Caki2 (cell line): ENCODE measurements around the gene SAC3D1. TPM values are rescaled to one million over a fixed set of nuclear protein-coding genes. Genes with fewer than 3 reads are reported as not detected.

Source experiments
- DNase-seq: peaks from one replicate; pipeline ENCODE4 v3.0.0-alpha.2; 2015; ENCODE audit warnings: low read depth
- in situ Hi-C: cut with HindIII; loops from 2 replicates; pipeline ENCODE4 v1.10.0; 2016; ENCODE audit warnings: low sequenced_read_pairs, low pct_unique_long_range_greater_than_20kb, mixed read lengths
- total RNA-seq: library from RNA; depleted of rRNA; stranded (reverse); fragments of >200 nt; shearing (Covaris generic); gene quantifications from 2 replicates; pipeline ENCODE4 v1.2.3, GENCODE V29; 2014; ENCODE audit warnings: low replicate concordance

Gene SAC3D1
- total RNA-seq, 1 experiment from 2014 or later, result 72.7 TPM

DNA sequence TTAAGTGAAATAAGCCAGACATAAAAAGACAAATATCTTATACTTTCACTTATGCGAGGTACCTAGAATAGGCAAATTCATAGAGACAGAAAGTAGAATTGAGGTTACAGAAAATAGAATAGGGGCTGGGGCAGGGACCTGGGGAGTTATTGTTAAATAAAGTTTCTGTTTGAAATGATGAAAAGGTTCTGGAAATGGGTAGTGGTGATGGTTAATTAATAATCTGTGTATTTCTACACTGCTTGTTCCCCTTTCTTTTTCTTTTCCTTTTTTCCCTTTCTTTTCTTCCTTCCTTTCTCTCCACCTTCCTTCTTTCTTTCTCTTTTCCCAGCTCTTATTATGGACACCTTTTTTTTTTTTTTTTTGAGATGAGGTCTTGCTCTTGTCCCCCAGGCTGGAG, 14.5 kb downstream of the SAC3D1 start:
- DNase-seq, result no peak
- in situ Hi-C loops, result no loop called here

DNA sequence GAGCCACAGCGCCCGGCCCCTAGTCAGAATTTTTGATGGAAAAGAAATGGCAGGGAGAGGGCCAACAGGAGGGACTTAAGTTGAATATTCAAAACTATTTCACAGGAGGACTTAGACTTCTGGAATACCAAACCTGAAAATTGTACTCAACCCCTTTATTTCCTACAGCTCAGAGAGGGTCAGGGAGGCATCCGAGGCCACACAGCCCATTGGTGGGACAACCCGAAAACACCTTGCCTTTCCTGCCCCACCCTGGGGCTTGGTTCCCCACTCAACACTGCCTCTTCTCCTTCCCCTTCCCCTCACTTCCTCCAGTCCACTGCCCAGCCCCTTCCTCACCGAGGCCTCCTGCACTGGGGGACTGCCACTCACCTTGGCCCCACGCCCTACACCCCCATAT, 16.0 kb downstream of the SAC3D1 start:
- in situ Hi-C loops, result no loop called here
- no peak for DNase-seq

DNA sequence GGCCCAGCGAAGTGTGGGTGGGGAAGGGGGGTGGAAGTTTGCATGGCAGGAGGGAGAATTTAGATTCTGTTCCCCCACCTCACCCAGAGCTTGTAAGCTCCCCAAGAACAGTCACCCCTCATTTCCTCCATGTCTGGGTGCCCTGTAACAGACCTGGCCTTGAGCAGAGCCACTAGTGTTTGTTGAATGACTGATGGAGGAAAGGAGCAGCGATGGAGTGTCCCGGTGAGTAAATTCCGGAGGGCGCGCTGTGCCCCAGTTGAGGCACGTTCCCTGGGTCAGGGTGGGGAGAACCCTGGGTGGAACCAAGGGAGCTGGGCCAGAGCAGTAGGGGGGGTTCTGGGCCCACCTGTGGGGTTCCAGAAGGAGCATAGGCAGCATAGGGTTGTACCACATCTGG, 16.5 kb downstream of the SAC3D1 start:
- DNase-seq, result no peak
- in situ Hi-C loops, result no loop called here

DNA sequence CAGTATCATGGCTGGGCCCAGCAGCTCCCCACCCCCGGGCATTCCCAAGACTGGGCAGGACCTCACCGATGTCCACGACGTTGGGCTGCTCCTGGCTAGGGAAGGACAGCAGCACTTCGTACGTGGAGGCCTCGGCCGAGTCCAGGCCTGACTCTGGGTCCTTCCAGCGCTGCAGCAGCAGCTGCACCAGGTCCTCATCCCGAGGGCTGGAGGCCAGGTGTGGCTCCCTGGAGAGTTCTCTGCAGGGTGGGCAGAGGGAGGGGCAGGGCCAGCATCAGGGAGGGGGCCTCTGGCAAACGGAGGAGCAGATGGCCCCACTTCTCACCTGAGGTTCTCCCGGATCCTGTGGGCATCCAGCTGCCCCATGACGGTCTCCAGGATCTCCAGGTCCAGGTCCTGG, 17.0 kb downstream of the SAC3D1 start:
- in situ Hi-C loops, result no loop called here
- DNase-seq, result no peak

DNA sequence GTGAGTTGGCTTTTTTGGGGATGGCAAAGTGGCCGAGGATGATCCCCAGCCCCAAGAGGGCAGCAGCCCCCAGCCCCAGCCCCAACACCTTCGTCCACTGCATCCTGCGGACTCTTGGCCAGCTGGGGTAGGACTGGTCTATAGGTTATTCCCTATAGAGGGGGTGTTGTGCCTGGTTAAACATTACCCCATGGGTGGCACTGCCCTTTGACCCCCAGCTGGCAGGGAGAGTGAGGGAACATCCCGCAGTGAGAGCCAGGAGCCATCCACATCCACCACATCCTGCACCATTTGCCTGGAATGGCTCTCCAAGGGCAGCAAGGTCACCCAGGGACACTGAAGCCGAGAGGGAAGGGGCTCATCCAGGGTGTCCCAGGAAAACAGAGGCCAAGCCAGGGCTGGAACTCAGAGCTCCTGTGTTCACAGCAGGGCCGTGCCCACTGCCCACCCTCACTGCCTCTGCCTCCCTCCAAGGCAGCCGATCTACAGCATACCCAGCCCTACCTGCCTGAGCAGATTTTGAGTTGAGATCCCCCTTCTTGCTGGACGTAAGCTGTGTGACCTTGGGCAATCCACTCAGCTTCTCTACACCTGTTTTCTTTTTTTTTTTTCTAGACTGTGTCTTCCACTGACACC, 17.5 kb downstream of the SAC3D1 start, which contains the start of gene NAALADL1:
Gene NAALADL1, minus strand, starts transcription at position 135 of the 636 bp plus-strand sequence. Its CDS starts 32 bp downstream, at position 103.
- in situ Hi-C loops, result no loop called here
- no peak for DNase-seq

DNA sequence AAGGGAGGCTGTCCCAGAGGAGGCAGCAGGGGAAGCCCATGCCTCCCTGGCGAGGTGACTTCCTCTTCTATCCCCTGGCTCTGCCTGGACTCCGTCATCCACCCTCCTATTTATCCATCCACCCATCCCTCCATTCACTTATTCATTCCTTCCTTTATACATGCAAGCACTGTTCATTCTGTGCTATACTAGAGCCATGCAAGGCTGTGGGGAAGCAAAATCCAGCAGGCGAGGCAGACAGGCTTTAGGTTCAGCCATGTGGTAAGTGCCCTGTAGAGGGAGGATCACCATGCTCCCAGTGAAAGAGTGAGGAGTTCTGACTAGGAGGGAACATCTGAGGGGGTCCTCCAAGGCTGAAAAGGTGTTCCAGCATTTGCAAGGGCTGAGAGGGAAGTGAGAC, 18.5 kb downstream of the SAC3D1 start:
- DNase-seq, result no peak
- in situ Hi-C loops, result no loop called here

DNA sequence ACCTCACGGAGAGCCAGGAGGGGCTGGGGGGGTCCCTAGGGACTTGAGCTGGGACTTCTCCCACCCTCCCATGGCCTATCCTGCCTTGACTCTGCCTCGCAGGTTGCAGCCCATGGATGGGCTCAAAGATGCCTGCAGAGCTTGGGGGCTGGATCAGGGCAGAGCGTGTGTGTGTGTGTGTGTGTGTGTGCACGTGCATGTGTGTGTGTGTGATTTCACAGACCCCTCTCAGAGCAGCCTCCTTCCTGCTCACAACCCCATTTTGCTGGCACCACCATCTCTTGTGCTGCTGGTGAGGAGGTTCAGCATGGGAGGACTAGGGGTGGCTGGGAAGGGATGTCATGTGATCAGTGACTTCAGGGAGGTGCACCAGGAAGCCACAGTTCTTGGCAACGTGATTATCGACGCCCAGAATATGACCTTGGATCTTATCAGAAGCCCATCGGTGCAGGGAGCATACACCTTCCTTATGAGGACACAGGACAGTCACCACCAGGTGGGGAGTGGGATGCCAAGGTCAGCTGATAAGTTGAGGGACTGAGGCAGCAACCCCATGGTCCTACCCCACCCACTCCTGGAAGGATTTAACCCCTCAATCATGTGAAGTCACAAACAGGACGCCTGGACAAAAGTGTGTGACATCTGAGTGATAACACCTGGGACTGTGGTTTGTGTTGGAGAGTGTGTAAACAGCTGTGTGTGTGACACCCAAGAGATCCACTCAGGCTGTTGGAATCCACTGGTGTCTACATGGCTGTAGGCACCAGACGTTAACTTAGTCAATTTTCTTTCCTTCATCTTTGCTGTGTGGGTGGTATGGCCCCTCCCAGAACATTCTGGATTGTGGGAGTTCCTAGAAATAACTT, 19.2 kb downstream of the SAC3D1 start:
- in situ Hi-C loops, result no loop called here
- DNase-seq, result no peak

DNA sequence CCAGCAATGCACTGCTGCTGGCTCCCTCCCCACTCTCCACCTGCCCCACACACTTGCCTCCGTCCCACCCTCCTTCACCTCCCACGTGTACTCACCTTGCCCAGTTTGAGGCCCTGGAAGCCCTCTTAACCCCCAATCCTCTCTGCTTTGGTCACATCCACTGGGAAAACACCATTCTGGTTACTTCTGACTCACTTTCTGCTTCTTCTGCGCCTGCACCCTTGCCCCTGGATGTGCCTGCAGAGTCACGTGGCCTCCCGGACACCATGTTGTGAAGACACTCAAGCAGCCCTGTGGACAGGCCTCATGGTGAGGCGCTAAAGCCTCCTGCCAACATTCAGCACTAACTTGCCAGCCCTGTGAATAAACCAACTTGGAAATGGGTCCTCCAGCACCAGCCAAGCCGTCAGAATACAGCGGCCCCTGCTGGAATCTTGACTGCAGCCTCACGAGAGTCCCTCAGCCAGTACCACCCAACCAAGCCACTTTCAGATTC, 20.0 kb downstream of the SAC3D1 start:
- no peak for DNase-seq

DNA sequence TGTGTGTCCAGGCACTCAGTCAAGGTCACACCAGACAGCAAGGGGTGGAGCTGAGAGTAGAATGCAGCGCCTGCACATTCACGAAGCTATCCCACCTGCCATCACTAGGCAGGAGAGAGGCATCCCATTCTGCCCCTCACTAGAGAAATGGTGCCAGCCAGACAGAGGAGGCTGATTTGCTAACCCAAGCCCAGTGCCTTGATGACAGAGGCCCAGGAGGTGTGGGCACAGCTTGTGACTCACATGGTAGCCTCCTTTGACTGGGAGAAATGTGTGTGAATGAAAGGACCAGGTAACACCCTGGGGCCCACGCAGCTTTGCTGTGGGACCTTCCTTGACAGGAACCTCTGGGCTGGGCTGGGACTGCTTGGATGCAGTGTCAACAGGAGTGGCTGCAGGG, 22.5 kb downstream of the SAC3D1 start:
- in situ Hi-C loops, result no loop called here
- DNase-seq, result no peak

More for the DNA sequence above, 20.0 kb downstream of the SAC3D1 start:
- in situ Hi-C loops, result no loop called here

DNA sequence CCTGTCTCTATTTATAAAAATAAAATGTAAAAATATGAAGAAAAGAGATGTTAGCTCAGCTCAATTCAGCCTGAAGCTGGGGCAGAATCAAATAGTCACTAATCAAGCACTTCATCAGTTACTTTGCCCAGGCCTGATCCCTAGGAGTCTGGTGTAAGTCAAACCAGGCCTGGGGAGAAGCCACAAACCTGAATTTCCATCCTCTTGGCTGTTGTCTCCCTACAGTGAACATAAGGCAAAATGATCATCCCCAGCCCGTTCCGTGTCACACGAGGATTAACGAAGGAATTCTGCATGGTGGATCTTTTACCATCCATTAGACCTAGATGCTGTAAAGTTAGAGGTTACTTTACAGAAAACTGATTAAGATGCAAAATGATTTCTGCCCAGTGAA, 23.8 kb downstream of the SAC3D1 start:
- in situ Hi-C loops, result no loop called here
- DNase-seq, result no peak

DNA sequence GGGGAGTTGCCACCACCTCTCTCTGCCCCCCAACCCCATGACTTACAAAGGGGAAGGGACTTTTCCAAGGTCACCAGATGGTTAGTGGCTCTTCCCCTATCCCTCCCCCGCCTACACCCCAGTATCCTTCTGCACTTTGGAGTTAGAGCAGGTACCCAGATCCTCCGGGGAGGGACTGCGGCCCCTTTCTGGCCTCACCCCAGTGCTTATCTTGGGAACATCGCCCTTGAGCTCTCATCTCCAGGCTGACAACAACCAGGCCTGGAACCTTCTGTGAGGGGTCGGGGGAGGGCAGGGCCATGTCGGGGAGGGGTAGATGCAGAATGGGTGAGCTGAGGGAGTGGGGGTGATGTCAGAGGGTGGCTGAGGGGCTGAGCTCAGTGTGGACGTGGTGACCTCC, 24.8 kb downstream of the SAC3D1 start:
- in situ Hi-C loops, result no loop called here
- DNase-seq, result no peak

DNA sequence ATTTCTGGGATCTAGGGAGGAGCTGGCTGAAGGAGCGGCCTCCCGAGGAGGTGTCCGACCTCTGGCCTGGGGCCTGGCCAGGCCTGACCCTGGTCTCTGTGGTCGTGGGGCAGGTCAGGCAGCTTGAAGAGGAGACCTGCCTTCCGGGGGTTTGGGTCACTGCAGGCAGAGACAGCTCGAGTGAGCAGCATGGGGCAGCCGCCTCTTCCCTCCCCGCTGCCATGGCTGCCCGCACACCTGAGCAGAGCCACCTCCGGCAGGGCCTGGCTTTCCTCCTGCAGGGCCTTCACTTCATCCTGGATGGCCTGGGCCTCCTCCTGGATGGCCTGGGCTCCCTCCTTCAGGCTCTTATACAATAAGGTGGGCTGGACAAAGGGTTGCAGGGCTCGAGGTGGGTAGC, 25.3 kb downstream of the SAC3D1 start:
- in situ Hi-C loops, result no loop called here
- no peak for DNase-seq

DNA sequence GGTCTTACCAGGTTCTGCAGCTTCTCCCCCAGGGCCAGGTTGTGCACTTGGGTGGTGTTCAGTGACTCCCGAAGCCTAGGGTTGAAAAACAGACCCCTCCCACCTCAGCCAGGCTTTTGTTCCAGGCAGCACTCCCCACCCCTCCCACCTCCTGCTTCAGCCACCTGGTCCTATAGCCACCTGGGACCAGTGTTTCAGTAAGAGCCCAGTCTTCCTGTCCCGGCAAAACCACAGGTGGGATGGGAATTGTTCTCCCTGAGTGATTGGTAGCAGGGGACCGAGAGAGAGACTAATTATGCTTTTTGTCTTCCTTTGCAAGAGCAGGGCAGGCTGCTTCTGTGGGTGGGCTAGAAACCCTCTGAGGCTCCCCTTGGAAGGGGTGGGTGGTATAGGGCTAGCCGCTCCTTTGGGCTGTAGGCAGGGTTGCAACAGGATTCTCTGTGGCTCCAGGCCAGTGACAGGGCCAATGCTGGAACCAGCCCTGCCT, 25.8 kb downstream of the SAC3D1 start:
- in situ Hi-C loops, result no loop called here

DNA sequence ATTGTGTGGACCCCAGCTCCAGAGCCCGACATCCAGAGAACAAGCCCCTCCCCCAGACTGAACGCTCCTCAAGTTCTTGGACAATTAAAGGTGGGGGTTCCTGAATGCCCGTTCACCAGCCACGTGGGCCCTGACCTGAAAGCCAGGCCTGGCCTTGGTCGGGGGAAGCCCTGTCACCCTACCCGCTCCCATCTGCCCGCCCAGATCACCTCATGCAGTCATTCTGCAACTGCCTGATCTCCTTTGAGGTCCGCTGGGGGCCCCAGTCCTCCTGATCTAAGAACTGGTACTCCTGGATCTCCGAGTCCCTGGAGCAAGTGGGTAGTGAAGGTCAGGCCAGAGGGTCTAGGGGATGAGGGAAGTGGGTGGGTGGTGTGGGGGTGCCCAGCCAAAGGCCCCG, 26.4 kb downstream of the SAC3D1 start:
- no peak for DNase-seq
- in situ Hi-C loops, result no loop called here

More for the DNA sequence above, 25.8 kb downstream of the SAC3D1 start:
- no peak for DNase-seq

DNA sequence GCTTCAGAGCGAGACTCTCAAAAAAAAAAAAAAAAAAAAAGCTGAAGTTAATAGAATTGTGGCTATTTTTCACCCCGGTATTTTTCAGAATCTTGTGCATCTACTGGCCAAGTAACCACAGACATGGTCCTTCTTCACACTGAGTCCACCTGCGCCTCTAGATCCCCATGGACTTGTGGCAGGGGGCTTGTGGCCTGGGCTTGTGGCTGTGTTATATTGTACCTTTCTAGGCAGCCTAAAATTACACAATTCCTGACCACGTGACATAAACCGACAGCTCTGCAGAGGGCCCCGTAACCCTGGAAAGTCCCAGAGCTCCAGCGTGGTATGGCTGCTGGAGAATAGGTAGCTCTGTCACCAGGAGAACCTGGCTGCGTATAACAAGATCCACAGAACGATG, 28.2 kb downstream of the SAC3D1 start:
- in situ Hi-C loops, result no loop called here
- no peak for DNase-seq

DNA sequence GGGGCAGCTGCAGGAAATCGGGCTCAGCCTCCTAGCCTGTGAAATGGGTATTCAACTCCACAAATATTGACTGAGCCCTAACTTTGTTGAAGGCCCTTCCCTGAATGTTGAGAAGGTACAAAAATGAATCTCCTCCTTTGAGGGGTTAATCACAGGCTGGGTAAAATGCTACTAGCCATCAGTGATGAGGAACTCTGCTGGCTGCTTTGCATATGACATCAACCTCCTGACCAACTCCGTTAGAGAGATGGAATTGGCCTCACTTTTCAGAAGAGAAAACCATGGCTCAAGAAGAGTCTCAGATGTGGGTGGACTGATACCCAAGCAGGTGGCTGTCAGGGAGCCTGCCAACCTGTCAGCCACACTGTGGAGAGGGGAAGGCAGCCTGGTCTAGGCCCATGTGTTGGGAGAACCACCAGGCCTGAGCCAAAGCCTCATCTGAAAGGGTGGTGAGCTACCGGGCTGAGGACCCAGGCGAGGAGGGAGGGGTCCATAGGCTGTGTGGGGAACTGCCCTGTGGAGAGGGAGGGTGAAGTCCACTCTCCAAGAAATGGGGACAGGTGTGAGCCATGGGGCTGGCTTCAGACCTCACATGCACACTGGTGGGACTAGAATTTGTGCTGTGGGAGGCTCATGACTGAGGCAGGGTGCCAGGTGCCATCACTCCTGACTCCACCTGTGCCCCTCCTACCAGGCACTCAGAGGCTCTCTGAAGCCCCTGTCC, 31.1 kb downstream of the SAC3D1 start:
- in situ Hi-C loops, result no loop called here
- DNase-seq, result no peak

DNA sequence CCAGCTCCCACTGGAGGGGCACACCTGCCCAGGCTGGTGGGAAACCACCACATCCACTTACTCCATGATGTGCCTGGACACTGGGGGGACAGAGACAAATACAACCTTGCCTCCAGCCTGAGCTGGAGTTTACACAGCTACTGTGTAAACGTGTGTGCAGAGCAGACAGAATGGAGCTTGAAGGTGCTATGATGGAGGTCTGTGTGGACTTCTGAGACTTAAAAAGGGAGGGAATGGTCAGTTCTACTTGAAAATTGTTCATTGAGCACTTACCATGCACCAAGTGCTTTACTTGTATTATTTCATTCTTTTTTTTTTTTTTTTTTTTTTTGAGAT, 31.6 kb downstream of the SAC3D1 start:
- in situ Hi-C loops, result no loop called here
- DNase-seq, result no peak

DNA sequence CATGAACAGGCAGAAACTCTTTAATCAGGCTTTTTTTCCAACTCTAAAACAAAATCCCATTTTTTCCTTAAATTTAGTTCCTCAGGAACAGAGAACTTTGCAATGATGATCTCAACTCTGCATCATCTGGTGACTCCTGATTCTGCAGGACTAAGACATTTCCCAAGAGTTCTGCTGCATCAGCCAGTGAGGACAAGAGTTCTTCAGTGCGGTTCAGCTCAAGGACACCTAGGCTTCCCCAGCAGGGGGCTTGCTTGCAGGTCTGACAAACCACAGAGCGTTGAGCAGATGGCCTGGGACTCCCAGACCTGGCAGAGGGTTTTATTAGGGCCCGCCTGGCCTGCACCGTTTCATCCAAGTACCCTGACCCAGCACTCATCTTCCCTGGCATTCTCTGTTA, 36.4 kb downstream of the SAC3D1 start:
- DNase-seq, result no peak
- in situ Hi-C loops, result no loop called here

DNA sequence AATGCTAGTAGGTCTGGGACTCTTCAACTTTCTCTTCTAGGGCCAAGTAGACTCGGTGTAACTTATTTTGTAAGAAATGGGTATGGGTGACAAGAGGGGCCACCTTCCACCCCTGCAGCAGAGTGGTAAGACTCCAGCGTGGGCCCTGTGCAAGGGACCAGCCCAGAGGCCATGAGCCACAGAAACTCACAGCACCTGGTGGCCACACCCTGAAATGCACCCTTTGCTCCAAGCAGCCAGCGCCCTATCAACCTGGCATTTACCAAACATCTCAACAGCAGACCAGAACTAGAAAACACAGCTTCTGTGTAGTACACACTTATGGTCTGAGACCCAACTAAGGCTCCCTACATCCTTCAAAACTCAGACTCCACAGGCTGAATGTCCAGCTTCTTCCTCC, 37.1 kb downstream of the SAC3D1 start:
- peak; percentile 17 for DNase-seq
- in situ Hi-C loops, result no loop called here
